Coronary artery (tissue), 2 donors: ENCODE data around the gene CAMKV.
A peak's percentile ranks its signal among the peaks of the same experiment; 100 is the strongest.
"Not testable (repeated sequence)": the region's sequence is repeated elsewhere in the genome, so short reads cannot be mapped to it uniquely, and the experiment has no call there.

Source experiments
- DNase-seq: peaks from one replicate; pipeline ENCODE4 v3.0.0-alpha.2; 2017; ENCODE audit warnings: low spot score
- H3K27ac ChIP-seq, 2 donors: fragments of 200-600 bp; sonication (generic); one replicate each; pipeline ENCODE4 v1.5.1; 2016 to 2019
- H3K4me3 ChIP-seq: fragments of 200-600 bp; sonication (generic); 2 replicates; pipeline ENCODE4 v1.5.1; 2016; ENCODE audit warnings: mild to moderate bottlenecking, moderate library complexity
- CTCF ChIP-seq: fragments of 200-600 bp; sonication (generic); IDR thresholded peaks from one replicate; pipeline ENCODE4 v1.5.1; 2019; ENCODE audit warnings: antibody characterized with exemption

Gene CAMKV

GRCh38 chr3:49831341-49831740 is 38.4 kb downstream of the CAMKV start:
- no peak overlapping the region for H3K4me3 ChIP-seq
- no peak for DNase-seq
- TF ChIP-seq CTCF: no peak
- H3K27ac ChIP-seq: no peak overlapping the region

GRCh38 chr3:49826016-49826415 is 43.7 kb downstream of the CAMKV start:
- no peak for DNase-seq
- TF ChIP-seq CTCF: no peak
- H3K27ac ChIP-seq: no peak overlapping the region
- H3K4me3 ChIP-seq: no peak overlapping the region

GRCh38 chr3:49823131-49823530 is 46.6 kb downstream of the CAMKV start:
- not testable (repeated sequence) for DNase-seq, H3K4me3 ChIP-seq, H3K27ac ChIP-seq

- peak within 1 kb of the TSS; percentile 67 to 85 for H3K27ac ChIP-seq
- H3K4me3 ChIP-seq: peak within 1 kb of the TSS; percentile 74
- DNase-seq: no peak
- no peak for TF ChIP-seq CTCF
These were observed 56.1 kb downstream of the CAMKV start, which contains the start of gene UBA7 for GRCh38 chr3:49813497-49814174. TSS of gene UBA7 (minus strand) at chr3:49813953. CDS start at chr3:49813787, 166 bp downstream.

GRCh38 chr3:49812916-49813496 is 56.7 kb downstream of the CAMKV start:
- no peak for DNase-seq
- Histone ChIP-seq H3K4me3 (peak overlapping the region; percentile 74), H3K27ac (peak overlapping the region; percentile 67 to 85)
- TF ChIP-seq CTCF: no peak
